AG04450 (cell line): ENCODE data around the gene ZMYND8. TPM values are rescaled to one million over a fixed set of nuclear protein-coding genes. Genes with fewer than 3 reads are reported as not detected.

Experiments used
- CTCF ChIA-PET: fragments of 300-600, 350-600 bp; formaldehyde crosslinking; extraction: SDS; loops from one replicate; lab custom pipeline; 2022; ENCODE audit warnings: antibody characterized with exemption, inconsistent platforms; lab: Charles Lee
- POLR2A ChIA-PET: fragments of 350-600 bp; formaldehyde crosslinking; extraction: SDS; loops from one replicate; lab custom pipeline; 2021; ENCODE audit warnings: antibody characterized with exemption, inconsistent platforms; lab: Yijun Ruan, JAX
- DNase-seq: peaks from one replicate; pipeline ENCODE4 v3.0.0-alpha.2; 2011; ENCODE audit warnings: low read depth, low spot score
- H3K27ac ChIP-seq: one replicate; pipeline ENCODE4 v1.5.1; 2012; ENCODE audit warnings: low read depth, low read length, control low read depth
- H3K27me3 ChIP-seq: one replicate; pipeline ENCODE4 v1.6.0; 2012; ENCODE audit warnings: low read length; ENCODE audit not compliant: control insufficient read depth, insufficient read depth
- H3K4me3 ChIP-seq: 2 replicates; pipeline ENCODE4 v1.5.1; 2011; ENCODE audit warnings: mild to moderate bottlenecking, low read depth, low read length, control low read depth
- H3K9me3 ChIP-seq: 2 replicates; pipeline ENCODE4 v1.5.1; 2012; ENCODE audit warnings: low read length; ENCODE audit not compliant: control insufficient read depth, insufficient read depth
- CTCF ChIP-seq: IDR thresholded peaks from 2 replicates; pipeline ENCODE4 v1.5.1; 2011; ENCODE audit warnings: low read depth, low read length, control low read depth, inconsistent platforms
- polyA plus RNA-seq: library from polyadenylated mRNA; depleted of rRNA; stranded (reverse); fragments of >200 nt; gene quantifications from 2 replicates; pipeline ENCODE4 v1.2.3, GENCODE V29; 2011

Gene ZMYND8
- polyA plus RNA-seq, 1 experiment, result 23.1 TPM

GRCh38 chr20:47306095-47306494, 50.4 kb downstream of the ZMYND8 start:
- no peaks in the 10 kb centered on the region for H3K9me3 ChIP-seq
- H3K27ac ChIP-seq, result peak overlapping the region; percentile 31
- ChIA-PET CTCF (interaction anchor here (0.8 to 1.8 kb wide), 3 partner anchors 34 to 315 kb away, joined by 3 to 6 read pairs (median 5); no protein-coding TSS in a partner anchor), POLR2A (no interaction called here)
- TF ChIP-seq CTCF, result no peak
- no peaks in the 10 kb centered on the region for H3K27me3 ChIP-seq
- H3K4me3 ChIP-seq, result no peak overlapping the region
- DNase-seq, result no peak

GRCh38 chr20:47305667-47306066, 50.8 kb downstream of the ZMYND8 start:
- no peaks in the 10 kb centered on the region for H3K27me3 ChIP-seq
- ChIA-PET POLR2A (no interaction called here), CTCF (interaction anchor here (0.6 to 1.8 kb wide), 3 partner anchors 32 to 315 kb away, joined by 3 to 6 read pairs (median 5); no protein-coding TSS in a partner anchor)
- peak overlapping the region; percentile 31 for H3K27ac ChIP-seq
- H3K4me3 ChIP-seq, result no peak overlapping the region
- H3K9me3 ChIP-seq, result no peaks in the 10 kb centered on the region
- DNase-seq, result no peak
- TF ChIP-seq CTCF, result no peak

DNA sequence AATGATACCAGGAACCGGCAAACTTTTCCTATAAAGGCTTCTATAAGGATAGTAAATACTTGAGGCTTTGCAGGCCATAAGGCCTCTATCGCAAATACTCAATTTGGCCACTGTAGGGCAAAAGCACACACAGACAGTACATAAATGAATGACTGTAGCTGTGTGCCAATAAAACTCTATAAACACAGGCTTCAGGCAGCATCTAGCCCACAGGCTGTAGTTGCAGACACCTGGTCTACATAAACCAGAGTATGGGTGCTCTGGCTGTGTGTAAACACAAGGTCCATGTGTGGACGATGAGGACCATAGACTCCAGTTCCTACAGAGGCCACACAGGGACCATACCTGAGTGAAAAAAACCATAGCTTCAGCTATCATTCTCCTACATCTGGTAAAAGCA, 52.2 kb downstream of the ZMYND8 start:
- POLR2A ChIA-PET, result interaction anchor here (0.5 to 0.8 kb wide), 3 partner anchors 14 to 77 kb away, joined by 3 to 4 read pairs (median 3); no protein-coding TSS in a partner anchor
- no peak overlapping the region for H3K4me3 ChIP-seq
- H3K9me3 ChIP-seq, result no peaks in the 10 kb centered on the region
- DNase-seq, result no peak
- no peaks in the 10 kb centered on the region for H3K27me3 ChIP-seq
- CTCF ChIA-PET, result interaction anchor here (0.7 to 3.4 kb wide), 7 partner anchors 11 to 317 kb away, joined by 3 to 42 read pairs (median 4); partner anchors contain the start of gene ZMYND8
- TF ChIP-seq CTCF, result peak; percentile 43
- peak overlapping the region; percentile 52 for H3K27ac ChIP-seq

DNA sequence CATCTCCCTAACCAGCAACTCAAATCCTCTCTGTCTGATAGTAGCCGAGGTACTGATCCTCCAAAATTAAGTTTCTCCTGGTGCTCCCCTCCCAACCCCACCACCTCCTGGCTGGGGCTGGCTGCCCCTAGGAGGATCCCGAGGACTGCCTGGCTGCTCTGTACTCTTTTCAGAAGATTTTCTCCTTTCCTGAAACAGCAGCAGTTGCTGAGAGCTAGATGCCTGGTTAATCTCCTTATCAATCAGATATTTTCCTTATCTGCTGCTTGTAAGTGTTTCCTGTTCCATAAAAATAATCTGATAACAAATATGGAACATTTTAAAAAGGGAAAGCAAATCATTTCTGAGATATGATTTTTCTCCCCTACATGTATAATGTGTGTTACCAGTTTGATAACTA, 52.8 kb downstream of the ZMYND8 start:
- no peaks in the 10 kb centered on the region for H3K9me3 ChIP-seq
- peak overlapping the region; percentile 24 for H3K27ac ChIP-seq
- no peak for DNase-seq
- no peak for TF ChIP-seq CTCF
- no peak overlapping the region for H3K4me3 ChIP-seq
- no peaks in the 10 kb centered on the region for H3K27me3 ChIP-seq
- ChIA-PET CTCF (interaction anchor here (0.7 to 3.4 kb wide), 3 partner anchors 31 to 156 kb away, joined by 3 to 42 read pairs (median 24); no protein-coding TSS in a partner anchor), POLR2A (interaction anchor here (0.8 kb wide), 1 partner anchor 14 kb away, joined by 4 read pairs; no protein-coding TSS in a partner anchor)

DNA sequence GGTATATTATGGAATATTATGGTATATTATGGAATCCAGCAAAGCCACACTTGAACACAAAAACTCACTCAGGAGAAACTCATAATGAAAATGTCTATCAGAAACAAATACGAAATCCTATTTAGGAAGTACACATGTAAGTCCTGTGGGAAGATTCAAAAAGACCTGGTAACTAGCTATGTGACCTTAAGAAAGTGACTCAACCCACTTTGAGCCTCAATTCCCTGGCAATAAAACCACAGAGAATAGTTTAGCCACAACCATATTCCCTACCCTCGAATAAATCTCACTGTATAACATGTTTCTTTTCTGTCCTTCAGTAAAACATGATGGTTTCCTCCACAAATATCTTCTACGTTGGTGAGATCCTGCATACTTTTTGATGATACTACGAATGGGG, 56.4 kb downstream of the ZMYND8 start:
- DNase-seq, result no peak
- Histone ChIP-seq H3K27me3 (no peaks in the 10 kb centered on the region), H3K9me3 (no peaks in the 10 kb centered on the region), H3K27ac (no peak overlapping the region), H3K4me3 (no peak overlapping the region)
- ChIA-PET CTCF (interaction anchor here (1.8 kb wide), 1 partner anchor 84 kb away, joined by 10 read pairs; no protein-coding TSS in a partner anchor), POLR2A (no interaction called here)
- TF ChIP-seq CTCF, result no peak
